ENCODE results near the gene STK32B. TPM values are rescaled to one million over a fixed set of nuclear protein-coding genes. Genes with fewer than 3 reads are reported as not detected.

Gene STK32B
- total and polyA plus RNA-seq, 3 donors from 2014 or later, result 17.5 to 29.7 (median 22.6) TPM

DNA sequence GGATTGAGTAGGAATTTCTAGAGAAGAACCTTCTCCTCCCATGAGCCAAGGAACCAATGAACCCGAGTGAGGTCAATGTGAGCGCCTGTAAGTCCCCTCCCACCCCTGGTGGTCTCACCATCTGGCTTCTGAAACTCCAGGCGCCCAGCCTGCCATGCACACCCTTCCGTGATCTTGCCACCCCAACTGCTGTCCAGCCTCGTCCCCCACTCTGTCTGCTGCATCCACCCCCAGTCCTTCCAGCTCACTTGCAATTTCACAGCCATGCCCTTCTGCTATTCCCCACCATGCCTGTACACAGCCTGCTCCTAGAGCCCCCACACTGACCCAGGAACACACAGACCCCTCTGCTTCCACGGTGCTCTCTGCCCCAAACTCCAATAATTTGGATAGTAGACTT, 323.7 kb downstream of the STK32B start:
- Histone ChIP-seq H3K27me3 (no peaks in the 10 kb centered on the region), H3K27ac (no peak overlapping the region), H3K4me3 (no peak overlapping the region), H3K9me3 (no peaks in the 10 kb centered on the region), H3K36me3 (ENCODE audit: low read depth, missing control alignments) (no peaks in the 10 kb centered on the region), H3K4me1 (no peaks in the 10 kb centered on the region)
- intact Hi-C loops (cut with DNase I; ENCODE audit: low total_unique reads), result no loop called here
- 84 to 90% methylated on average over 6 of the region's 6 CpGs for WGBS, 2 donors
- no peak for DNase-seq
- no peak for TF ChIP-seq POLR2A (IDR thresholded peaks at IDR 0.05)
- TF ChIP-seq, protein P1, sequence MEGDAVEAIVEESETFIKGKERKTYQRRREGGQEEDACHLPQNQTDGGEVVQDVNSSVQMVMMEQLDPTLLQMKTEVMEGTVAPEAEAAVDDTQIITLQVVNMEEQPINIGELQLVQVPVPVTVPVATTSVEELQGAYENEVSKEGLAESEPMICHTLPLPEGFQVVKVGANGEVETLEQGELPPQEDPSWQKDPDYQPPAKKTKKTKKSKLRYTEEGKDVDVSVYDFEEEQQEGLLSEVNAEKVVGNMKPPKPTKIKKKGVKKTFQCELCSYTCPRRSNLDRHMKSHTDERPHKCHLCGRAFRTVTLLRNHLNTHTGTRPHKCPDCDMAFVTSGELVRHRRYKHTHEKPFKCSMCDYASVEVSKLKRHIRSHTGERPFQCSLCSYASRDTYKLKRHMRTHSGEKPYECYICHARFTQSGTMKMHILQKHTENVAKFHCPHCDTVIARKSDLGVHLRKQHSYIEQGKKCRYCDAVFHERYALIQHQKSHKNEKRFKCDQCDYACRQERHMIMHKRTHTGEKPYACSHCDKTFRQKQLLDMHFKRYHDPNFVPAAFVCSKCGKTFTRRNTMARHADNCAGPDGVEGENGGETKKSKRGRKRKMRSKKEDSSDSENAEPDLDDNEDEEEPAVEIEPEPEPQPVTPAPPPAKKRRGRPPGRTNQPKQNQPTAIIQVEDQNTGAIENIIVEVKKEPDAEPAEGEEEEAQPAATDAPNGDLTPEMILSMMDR (IDR thresholded peaks at IDR 0.05), result no peak

DNA sequence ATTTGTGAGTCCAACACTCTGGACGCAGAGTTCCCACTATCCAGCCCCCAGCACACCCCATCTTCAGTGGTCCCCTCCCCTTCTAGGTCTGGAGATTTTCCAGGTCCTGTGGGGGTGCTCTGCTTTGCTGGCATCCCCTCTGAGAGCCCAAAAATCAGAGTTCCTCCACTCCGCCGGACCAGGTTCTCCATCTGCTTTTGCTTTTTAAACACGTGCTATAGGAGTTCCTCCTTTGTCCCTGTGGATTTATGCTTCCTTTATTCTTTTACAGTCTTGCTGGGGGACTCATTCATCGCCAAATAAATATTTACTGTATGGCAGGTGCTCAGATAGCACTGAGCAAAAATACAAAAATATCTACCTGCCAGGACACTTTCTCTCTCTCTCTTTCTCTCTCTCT, 324.7 kb downstream of the STK32B start:
- H3K9me3 ChIP-seq, result no peaks in the 10 kb centered on the region
- no peak overlapping the region for H3K27ac ChIP-seq
- no peak overlapping the region for H3K4me3 ChIP-seq
- H3K36me3 ChIP-seq (ENCODE audit: low read depth, missing control alignments), result no peaks in the 10 kb centered on the region
- intact Hi-C loops (cut with DNase I; ENCODE audit: low total_unique reads), result no loop called here
- 80 to 82% methylated on average over 5 of the region's 5 CpGs for WGBS, 2 donors
- H3K4me1 ChIP-seq, result no peaks in the 10 kb centered on the region
- TF ChIP-seq, protein P1 (IDR thresholded peaks at IDR 0.05), result no peak
- no peak for TF ChIP-seq POLR2A (IDR thresholded peaks at IDR 0.05)
- no peaks in the 10 kb centered on the region for H3K27me3 ChIP-seq
- no peak for DNase-seq

DNA sequence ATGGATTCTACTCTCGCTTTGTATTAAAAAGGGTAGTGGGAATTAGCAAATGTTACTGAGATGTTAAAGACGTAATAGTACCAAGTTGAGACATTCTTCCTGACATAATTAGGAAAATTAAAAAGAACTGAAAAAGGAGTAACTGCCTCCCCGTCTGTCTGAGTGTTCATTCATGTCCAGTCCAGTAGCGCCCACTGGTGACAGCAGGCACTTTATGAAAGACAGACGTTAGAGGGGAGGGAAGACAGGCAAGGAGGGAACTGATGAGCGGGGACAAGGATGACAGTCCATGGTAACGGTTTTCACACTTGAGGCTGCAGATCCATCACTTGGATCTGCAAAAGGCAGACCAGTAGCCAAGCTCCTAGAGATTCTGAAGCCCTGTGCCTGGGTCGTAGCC, 326.7 kb downstream of the STK32B start:
- Histone ChIP-seq H3K36me3 (ENCODE audit: low read depth, missing control alignments) (no peaks in the 10 kb centered on the region), H3K4me1 (no peaks in the 10 kb centered on the region), H3K27me3 (no peaks in the 10 kb centered on the region), H3K4me3 (no peak overlapping the region), H3K27ac (no peak overlapping the region), H3K9me3 (no peaks in the 10 kb centered on the region)
- no peak for DNase-seq
- TF ChIP-seq POLR2A (IDR thresholded peaks at IDR 0.05), result no peak
- TF ChIP-seq, protein P1 (IDR thresholded peaks at IDR 0.05), result no peak
- intact Hi-C loops (cut with DNase I; ENCODE audit: low total_unique reads), result no loop called here
- WGBS, 2 donors, result 81 to 82% methylated on average over 8 of the region's 8 CpGs

DNA sequence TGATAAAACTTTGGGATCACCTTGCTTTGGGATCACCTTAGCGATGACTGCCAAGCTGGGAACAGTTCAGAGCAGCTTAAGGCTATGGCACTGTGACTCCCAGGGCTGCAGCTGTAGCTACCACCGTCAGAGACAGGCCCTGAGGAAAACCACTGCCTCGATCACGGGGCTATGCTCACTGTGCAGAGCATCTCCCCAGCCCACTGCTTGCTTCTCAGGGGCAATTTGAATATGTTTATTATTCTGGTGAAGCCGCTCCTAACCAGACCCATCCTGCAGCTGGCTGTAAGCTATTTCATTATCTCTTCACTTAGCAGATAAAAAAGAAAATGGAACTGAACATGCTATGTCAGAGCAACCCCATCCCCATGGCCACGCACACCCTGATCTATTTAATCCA, 328.6 kb downstream of the STK32B start:
- Histone ChIP-seq H3K27ac (no peak overlapping the region), H3K4me3 (no peak overlapping the region), H3K27me3 (no peaks in the 10 kb centered on the region), H3K4me1 (no peaks in the 10 kb centered on the region), H3K36me3 (ENCODE audit: low read depth, missing control alignments) (no peaks in the 10 kb centered on the region), H3K9me3 (no peaks in the 10 kb centered on the region)
- intact Hi-C loops (cut with DNase I; ENCODE audit: low total_unique reads), result no loop called here
- WGBS, 2 donors, result 75 to 80% methylated on average over 6 of the region's 6 CpGs
- no peak for DNase-seq
- TF ChIP-seq, protein P1 (IDR thresholded peaks at IDR 0.05), result no peak
- no peak for TF ChIP-seq POLR2A (IDR thresholded peaks at IDR 0.05)

DNA sequence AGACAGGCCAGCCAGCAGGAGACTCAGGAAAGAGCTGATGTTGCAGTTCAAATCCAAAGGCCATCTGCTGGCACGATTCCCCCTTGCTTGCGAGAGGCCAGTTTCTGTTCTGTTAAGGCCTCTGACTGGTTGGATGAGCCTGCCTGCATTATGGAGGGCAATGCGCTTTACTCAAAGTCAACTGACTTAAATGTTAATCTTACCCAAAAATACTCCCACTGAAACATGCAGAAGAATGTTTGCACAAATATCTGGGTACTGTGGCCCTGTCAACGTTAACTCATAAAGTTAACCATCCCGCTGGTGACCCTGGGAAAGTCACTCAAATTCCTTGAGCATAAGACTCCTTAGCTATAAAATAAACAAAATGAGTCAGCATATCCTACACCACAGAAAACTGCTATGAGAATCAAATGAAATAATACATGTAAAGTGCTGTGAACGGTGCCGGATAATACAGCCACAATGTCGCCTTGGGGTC, 330.7 kb downstream of the STK32B start:
- Histone ChIP-seq H3K27ac (no peak overlapping the region), H3K4me3 (no peak overlapping the region), H3K36me3 (ENCODE audit: low read depth, missing control alignments) (no peaks in the 10 kb centered on the region), H3K9me3 (no peaks in the 10 kb centered on the region), H3K4me1 (no peaks in the 10 kb centered on the region), H3K27me3 (no peaks in the 10 kb centered on the region)
- TF ChIP-seq, protein P1 (IDR thresholded peaks at IDR 0.05), result no peak
- TF ChIP-seq POLR2A (IDR thresholded peaks at IDR 0.05), result no peak
- 81 to 82% methylated on average over 8 of the region's 8 CpGs for WGBS, 2 donors
- no peak for DNase-seq
- intact Hi-C loops (cut with DNase I; ENCODE audit: low total_unique reads), result no loop called here
